Ishikawa (cell line): ENCODE measurements around the gene LY6G6D.

Experiments
- EP300 ChIP-seq: IDR thresholded peaks from 2 replicates; pipeline ENCODE4 v1.6.1; 2012; ENCODE audit warnings: borderline replicate concordance
- TEAD4 ChIP-seq: IDR thresholded peaks from 2 replicates; pipeline ENCODE4 v1.6.1; 2012

The LY6G6D gene

DNA sequence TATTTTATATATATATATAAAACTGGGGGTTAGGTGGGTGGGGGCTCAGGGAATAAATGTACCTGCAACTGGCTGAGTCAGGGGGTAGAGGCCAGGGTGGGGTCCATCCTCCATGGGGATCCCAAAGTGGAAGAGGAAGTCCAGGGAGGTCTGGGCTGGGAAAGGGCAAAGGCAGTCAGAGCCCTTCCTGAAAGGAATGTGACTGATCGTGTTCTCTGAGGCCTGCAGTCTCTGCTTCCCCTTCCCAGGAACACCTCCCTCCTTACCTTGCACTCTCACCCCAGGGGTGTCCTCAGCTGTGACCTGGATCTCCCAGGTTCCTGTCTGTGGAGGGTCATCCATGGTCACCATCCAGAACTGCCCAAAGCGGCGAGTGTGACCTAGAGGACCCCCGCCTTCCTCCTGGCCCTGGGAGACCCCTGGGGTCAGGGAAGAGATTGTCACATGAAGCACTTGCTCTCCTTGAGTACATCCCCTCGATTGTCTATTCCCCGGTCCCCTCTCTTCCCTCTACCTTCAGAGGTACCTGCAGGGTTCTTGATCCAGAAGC, 52.0 kb downstream of the LY6G6D start:
- TF ChIP-seq TEAD4 (no peak), EP300 (no peak)
